A673 (cell line): ENCODE measurements around the gene IL1RAPL2. TPM values are rescaled to one million over a fixed set of nuclear protein-coding genes. Genes with fewer than 3 reads are reported as not detected.
"Not testable (repeated sequence)": the region's sequence is repeated elsewhere in the genome, so short reads cannot be mapped to it uniquely, and the experiment has no call there.

ENCODE experiments used
- BruUV-seq: library from RNA; stranded (reverse); fragments of 400-500 nt; replicated peaks from 2 replicates; lab custom pipeline; 2021; lab: Mats Ljungman, UMichigan
- CTCF ChIA-PET: fragments of 300-600 bp; sonication (Branson Sonifier 250); formaldehyde crosslinking; loops from one replicate; lab custom pipeline; 2022; ENCODE audit warnings: antibody characterized with exemption; lab: Charles Lee
- POLR2A ChIA-PET: fragments of 300-600 bp; sonication (Branson Sonifier 250); formaldehyde crosslinking; loops from one replicate; lab custom pipeline; 2022; ENCODE audit warnings: antibody characterized with exemption; ENCODE audit not compliant: low non-redundant PET; lab: Charles Lee
- DNase-seq: peaks from one replicate; pipeline ENCODE4 v3.0.0-alpha.2; 2015; ENCODE audit warnings: low spot score
- H3K27ac ChIP-seq: fragments of 200-600 bp; sonication (generic); 2 replicates; pipeline ENCODE4 v1.5.1; 2016; ENCODE audit warnings: mixed run types, low read depth, mild to moderate bottlenecking, mixed read lengths, antibody characterized with exemption, low read length; ENCODE audit not compliant: poor library complexity, severe bottlenecking
- H3K27me3 ChIP-seq: fragments of 200-600 bp; sonication (generic); replicated peaks from 2 replicates; pipeline ENCODE4 v1.6.1; 2017; ENCODE audit warnings: mixed run types, low read depth, mild to moderate bottlenecking, mixed read lengths, antibody characterized with exemption, low read length; ENCODE audit not compliant: insufficient read depth, poor library complexity
- H3K36me3 ChIP-seq: fragments of 200-600 bp; sonication (generic); 2 replicates; pipeline ENCODE4 v1.6.1; 2016; ENCODE audit warnings: mixed run types, mild to moderate bottlenecking, mixed read lengths, antibody characterized with exemption, low read length; ENCODE audit not compliant: insufficient read depth, poor library complexity, severe bottlenecking
- H3K4me1 ChIP-seq: fragments of 200-600 bp; sonication (generic); 2 replicates; pipeline ENCODE4 v1.6.1; 2017; ENCODE audit warnings: mixed run types, mild to moderate bottlenecking, mixed read lengths, antibody characterized with exemption, low read length; ENCODE audit not compliant: insufficient read depth, poor library complexity, severe bottlenecking
- H3K4me3 ChIP-seq: fragments of 200-600 bp; sonication (generic); 2 replicates; pipeline ENCODE4 v1.5.1; 2016; ENCODE audit warnings: low read depth, mixed run types, mild to moderate bottlenecking, mixed read lengths, low read length; ENCODE audit not compliant: poor library complexity, severe bottlenecking
- H3K9me3 ChIP-seq: fragments of 200-600 bp; sonication (generic); 2 replicates; pipeline ENCODE4 v1.6.1; 2016; ENCODE audit warnings: mixed run types, low read depth, mild to moderate bottlenecking, mixed read lengths, antibody characterized with exemption, low read length; ENCODE audit not compliant: poor library complexity, severe bottlenecking
- EZH2 ChIP-seq: fragments of 200-600 bp; sonication (generic); IDR thresholded peaks from 2 replicates; pipeline ENCODE4 v1.6.1; 2017; ENCODE audit warnings: borderline replicate concordance, low read depth, mild to moderate bottlenecking, mixed read lengths, antibody characterized with exemption, low read length; ENCODE audit not compliant: poor library complexity, severe bottlenecking
- intact Hi-C: fragments of 100-400 bp; cut with micrococcal nuclease; formaldehyde crosslinking; loops from one replicate; pipeline ENCODE4 v1.10.0; 2022; ENCODE audit not compliant: unreplicated experiment
- total RNA-seq: library from RNA; stranded (reverse); gene quantifications from 2 replicates; pipeline ENCODE4 v1.2.3, GENCODE V29; 2021
- TF ChIP-seq, protein P1 (sequence below): fragments of 300-800, 200-600 bp; sonication (generic); conservative IDR thresholded peaks from 2 replicates; pipeline ENCODE4 v1.5.1; 2017; ENCODE audit warnings: low read depth, mild to moderate bottlenecking, antibody characterized with exemption, low read length, moderate library complexity, mixed read lengths

Gene IL1RAPL2
- total RNA-seq, 1 experiment from 2014 or later, result not detected

DNA sequence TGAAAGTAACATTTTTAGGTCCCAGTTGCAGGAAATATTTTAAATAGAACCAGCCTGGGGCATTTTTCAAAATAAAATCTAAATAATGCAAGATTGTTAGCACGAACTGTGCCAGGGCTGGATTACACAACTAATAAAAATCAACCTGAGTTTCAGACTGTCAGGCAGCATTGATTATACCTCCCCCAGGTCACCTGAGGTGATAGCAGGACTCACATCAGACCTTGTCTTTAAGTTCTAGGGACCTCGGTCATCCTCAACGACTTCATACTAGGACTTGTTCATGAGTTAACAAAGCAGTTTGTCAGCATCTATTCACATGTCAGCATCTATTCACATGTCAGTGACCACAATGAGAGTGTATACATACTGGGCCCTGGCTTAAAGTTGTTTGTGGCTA, 663.1 kb downstream of the IL1RAPL2 start:
- H3K4me3 ChIP-seq, result no peak overlapping the region
- CTCF ChIA-PET, result no interaction called here
- TF ChIP-seq, protein P1, sequence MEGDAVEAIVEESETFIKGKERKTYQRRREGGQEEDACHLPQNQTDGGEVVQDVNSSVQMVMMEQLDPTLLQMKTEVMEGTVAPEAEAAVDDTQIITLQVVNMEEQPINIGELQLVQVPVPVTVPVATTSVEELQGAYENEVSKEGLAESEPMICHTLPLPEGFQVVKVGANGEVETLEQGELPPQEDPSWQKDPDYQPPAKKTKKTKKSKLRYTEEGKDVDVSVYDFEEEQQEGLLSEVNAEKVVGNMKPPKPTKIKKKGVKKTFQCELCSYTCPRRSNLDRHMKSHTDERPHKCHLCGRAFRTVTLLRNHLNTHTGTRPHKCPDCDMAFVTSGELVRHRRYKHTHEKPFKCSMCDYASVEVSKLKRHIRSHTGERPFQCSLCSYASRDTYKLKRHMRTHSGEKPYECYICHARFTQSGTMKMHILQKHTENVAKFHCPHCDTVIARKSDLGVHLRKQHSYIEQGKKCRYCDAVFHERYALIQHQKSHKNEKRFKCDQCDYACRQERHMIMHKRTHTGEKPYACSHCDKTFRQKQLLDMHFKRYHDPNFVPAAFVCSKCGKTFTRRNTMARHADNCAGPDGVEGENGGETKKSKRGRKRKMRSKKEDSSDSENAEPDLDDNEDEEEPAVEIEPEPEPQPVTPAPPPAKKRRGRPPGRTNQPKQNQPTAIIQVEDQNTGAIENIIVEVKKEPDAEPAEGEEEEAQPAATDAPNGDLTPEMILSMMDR, result no peak
- TF ChIP-seq EZH2, result no peak

DNA sequence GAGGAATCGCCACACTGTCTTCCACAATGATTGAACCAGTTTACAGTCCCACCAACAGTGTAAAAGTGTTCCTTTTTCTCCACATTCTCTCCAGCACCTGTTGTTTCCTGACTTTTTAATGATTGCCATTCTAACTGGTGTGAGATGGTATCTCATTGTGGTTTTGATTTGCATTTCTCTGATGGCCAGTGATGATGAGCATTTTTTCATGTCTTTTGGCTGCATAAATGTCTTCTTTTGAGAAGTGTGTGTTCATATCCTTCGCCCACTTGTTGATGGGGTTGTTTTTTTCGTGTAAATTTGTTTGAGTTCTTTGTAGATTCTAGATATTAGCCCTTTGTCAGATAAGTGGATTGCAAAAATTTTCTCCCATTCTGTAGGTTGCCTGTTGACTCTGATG, 671.4 kb downstream of the IL1RAPL2 start:
- BruUV-seq, intact Hi-C loops, CTCF ChIA-PET: not testable (repeated sequence)

More for the DNA sequence above, 663.1 kb downstream of the IL1RAPL2 start:
- Histone ChIP-seq H3K27ac (no peak overlapping the region), H3K27me3 (peaks cover 1% of the 10 kb centered on the region), H3K36me3 (no peaks in the 10 kb centered on the region), H3K4me1 (no peaks in the 10 kb centered on the region), H3K9me3 (no peaks in the 10 kb centered on the region)
- POLR2A ChIA-PET, result no interaction called here
- no peak for DNase-seq
- no TSS peak for BruUV-seq
- intact Hi-C loops, result no loop called here

DNA sequence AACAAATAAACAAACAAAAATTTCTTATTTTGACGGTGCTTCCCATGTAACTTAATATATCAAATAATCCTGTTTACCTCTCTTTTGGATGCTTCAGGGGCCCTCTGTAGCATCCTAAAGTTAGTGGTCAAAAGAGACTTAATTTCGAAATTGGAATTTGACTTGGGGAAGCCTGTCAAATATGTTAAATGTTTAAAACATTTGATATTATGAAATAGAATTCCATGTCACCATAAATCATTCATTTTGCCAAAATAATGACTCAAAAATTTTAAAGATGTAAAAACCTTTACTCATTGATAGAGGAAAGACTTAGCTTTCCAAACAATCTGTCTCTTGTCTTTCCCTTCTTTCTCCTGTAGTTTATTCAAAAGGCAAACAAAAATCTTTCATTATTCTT, 675.1 kb downstream of the IL1RAPL2 start:
- Histone ChIP-seq H3K4me3 (no peak overlapping the region), H3K27ac (no peak overlapping the region), H3K4me1 (no peaks in the 10 kb centered on the region), H3K36me3 (no peaks in the 10 kb centered on the region), H3K9me3 (peaks cover 5% of the 10 kb centered on the region), H3K27me3 (no peaks in the 10 kb centered on the region)
- intact Hi-C loops, result no loop called here
- ChIA-PET CTCF (no interaction called here), POLR2A (no interaction called here)
- no peak for DNase-seq
- no TSS peak for BruUV-seq
- no peak for TF ChIP-seq EZH2
- TF ChIP-seq, protein P1, result no peak

More for the DNA sequence above, 671.4 kb downstream of the IL1RAPL2 start:
- H3K4me3 ChIP-seq, H3K36me3 ChIP-seq, H3K27me3 ChIP-seq, DNase-seq, POLR2A ChIA-PET, H3K9me3 ChIP-seq, H3K4me1 ChIP-seq, H3K27ac ChIP-seq: not testable (repeated sequence)

DNA sequence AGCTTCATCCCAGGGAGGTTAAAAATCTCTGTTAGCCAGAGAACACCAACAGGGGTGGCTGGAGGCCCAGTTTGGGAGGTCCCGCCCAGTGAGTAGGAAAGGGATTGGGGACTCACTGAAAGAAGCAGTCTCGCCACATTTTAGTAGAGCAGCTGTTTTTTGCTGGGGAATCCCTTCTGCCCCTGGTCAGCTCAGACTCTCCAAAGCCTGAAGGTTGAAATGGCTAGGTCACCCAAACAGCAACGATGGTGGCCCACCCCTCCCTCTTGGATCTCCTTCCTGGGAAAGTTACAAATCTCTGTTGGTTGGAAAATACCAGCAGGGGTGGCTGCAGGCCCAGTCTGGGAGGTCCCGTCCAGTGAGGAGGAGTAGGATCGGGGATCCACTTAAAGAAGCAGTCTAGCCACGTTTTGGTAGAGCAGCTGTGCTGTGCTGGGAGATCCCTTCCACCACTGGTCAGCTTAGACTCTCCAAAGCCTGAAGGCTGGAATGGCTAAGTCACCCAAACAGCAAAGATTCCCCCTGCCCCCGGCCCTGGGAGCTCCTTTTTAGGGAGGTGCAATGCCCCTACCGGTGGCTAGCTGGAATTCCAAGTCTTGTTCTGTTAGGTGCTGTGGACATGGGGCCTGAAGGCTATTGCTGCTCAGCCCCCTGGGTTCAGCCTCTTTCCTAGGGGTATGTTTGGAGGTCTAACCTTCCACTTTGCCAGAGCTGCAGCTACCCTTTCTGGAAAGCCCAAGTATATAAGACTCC, 694.5 kb downstream of the IL1RAPL2 start:
- no peaks in the 10 kb centered on the region for H3K36me3 ChIP-seq
- ChIA-PET POLR2A (no interaction called here), CTCF (no interaction called here)
- no peaks in the 10 kb centered on the region for H3K9me3 ChIP-seq
- no peak overlapping the region for H3K4me3 ChIP-seq
- H3K4me1 ChIP-seq, result no peaks in the 10 kb centered on the region
- BruUV-seq, result no TSS peak
- H3K27me3 ChIP-seq, result no peaks in the 10 kb centered on the region
- intact Hi-C loops, result no loop called here
- H3K27ac ChIP-seq, result no peak overlapping the region
- no peak for DNase-seq
- TF ChIP-seq, protein P1, result no peak
- TF ChIP-seq EZH2, result no peak
